GM12865 (cell line): ENCODE data around the gene CLTCL1.

Experiments
- DNase-seq: peaks from one replicate; pipeline ENCODE4 v3.0.0; 2010; ENCODE audit warnings: low read depth
- H3K4me3 ChIP-seq: 2 replicates; pipeline ENCODE4 v1.5.1; 2011; ENCODE audit warnings: mild to moderate bottlenecking, low read depth, low read length, control low read depth
- CTCF ChIP-seq: IDR thresholded peaks from 2 replicates; pipeline ENCODE4 v1.5.1; 2011; ENCODE audit warnings: low read length, control low read depth, low read depth, inconsistent platforms; ENCODE audit not compliant: insufficient read depth; ENCODE audit errors: missing control alignments

CLTCL1 gene

GRCh38 chr22:19212302-19212870, 79.1 kb downstream of the CLTCL1 start:
- no peak overlapping the region for H3K4me3 ChIP-seq
- no peak for TF ChIP-seq CTCF
- DNase-seq: no peak

- no peak overlapping the region for H3K4me3 ChIP-seq
- DNase-seq: no peak
- no peak for TF ChIP-seq CTCF
These were observed 81.3 kb downstream of the CLTCL1 start for GRCh38 chr22:19210188-19210587.

GRCh38 chr22:19208287-19208847, 83.2 kb downstream of the CLTCL1 start:
- no peak for DNase-seq
- no peak for TF ChIP-seq CTCF
- no peak overlapping the region for H3K4me3 ChIP-seq

DNA sequence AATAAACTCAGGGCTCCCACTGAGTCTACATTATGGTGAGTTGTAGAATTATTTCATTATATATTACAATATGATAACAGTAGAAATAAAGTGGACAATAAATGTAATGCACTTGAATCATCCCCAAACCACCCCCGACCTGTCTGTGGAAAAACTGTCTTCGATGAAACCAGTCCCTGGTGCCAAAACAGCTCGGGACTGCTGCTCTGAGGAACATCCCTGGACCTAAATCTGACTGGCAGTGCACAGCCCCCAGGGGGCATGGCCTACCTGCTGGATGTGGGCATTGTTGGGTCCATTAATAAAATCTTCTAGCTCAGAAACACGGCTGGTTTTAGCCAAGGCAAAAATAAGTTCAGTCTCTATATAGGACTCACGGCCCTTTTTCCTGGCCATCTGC, 83.6 kb downstream of the CLTCL1 start:
- no peak overlapping the region for H3K4me3 ChIP-seq
- TF ChIP-seq CTCF: no peak
- no peak for DNase-seq

GRCh38 chr22:19207401-19207808, 84.1 kb downstream of the CLTCL1 start:
- H3K4me3 ChIP-seq: no peak overlapping the region
- no peak for DNase-seq
- TF ChIP-seq CTCF: no peak

DNA sequence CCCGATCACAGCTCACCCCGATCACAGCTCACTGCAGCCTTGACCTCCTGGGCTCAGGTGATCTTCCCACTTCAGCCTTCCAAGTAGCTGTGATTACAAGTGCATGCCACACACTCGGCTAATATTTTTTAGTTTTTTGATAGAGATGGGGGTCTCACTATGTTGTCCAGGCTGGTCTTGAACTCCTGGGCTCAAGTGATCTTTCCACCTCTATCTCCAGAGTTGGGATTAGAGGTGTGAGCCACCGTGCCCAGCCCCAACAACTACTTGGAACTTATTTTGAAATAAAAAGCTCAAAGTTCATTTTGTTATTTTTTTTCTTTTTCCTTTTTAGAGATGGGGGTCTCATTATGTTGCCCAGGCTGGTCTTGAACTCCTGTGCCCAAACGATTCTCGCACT, 85.2 kb downstream of the CLTCL1 start:
- DNase-seq: no peak
- H3K4me3 ChIP-seq: no peak overlapping the region
- TF ChIP-seq CTCF: no peak

DNA sequence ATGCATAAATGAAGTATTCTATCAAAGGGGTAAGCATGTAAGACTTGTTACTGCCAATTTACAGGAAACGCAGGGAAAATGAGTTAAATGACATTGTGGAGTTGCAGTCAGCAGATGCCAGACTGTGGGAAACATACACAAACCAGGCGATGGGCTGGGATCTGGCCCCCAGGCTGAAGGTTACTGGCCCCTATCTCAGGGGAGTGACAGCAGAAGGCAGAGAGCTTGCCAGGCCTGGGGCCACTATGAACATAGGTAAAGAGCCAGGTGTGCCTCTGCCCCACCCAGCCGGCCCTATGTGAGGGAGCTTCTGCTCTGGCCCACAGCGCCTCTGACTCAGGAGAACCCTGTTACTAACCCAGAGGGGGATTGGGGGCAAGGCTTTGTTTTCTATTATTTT, 86.9 kb downstream of the CLTCL1 start:
- no peak for DNase-seq
- no peak overlapping the region for H3K4me3 ChIP-seq
- no peak for TF ChIP-seq CTCF
